ENCODE results near the gene PHF13.

The PHF13 gene

DNA sequence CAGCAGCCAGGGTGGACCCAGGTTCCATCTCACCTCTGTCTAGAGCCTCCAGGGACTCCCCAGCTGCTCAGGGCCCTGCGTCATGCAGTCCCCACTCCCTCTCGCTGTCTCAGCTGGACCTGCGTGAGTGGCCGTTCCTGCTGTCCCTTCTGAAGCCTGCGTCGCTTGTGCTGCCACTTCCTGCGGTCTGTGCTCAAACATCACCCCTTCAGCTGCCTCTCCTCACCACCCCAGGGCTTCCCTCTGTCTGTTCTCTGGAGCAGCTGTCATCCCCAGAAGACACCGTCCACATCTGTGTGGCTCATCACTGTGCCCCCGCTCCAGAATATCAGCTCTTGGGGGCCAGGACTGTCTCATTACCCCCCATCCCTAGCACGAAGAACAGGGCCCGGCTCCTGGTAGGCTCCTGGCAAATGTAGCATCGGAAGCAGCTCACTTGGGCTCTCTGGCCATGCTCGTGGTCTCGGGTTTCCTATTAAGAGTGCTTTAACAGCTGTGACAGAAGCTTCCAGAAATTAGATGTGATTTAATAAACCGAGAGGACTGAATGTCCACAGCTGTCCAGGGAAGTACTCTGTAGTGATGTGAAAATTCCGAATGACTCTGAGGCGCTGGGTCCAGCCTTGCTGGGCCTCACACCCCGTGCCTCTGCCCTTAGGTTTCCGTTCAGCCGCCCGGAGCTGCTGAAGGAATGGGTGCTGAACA lies 14.5 kb downstream of the PHF13 start:
- no peak overlapping the region for H3K4me3 ChIP-seq (ENCODE audit: low read depth in 1 of 2, low read length in 1 of 2)
- H3K9me3 ChIP-seq, result no peaks in the 10 kb centered on the region
- no peaks in the 10 kb centered on the region for H3K27me3 ChIP-seq
- H3K36me3 ChIP-seq, result peaks cover 49% of the 10 kb centered on the region
- no peak overlapping the region for H3K27ac ChIP-seq
- H3K4me1 ChIP-seq (ENCODE audit: control insufficient read depth in 1 of 2, insufficient read depth in 1 of 2, low read depth in 1 of 2, low read length in 1 of 2), result peaks cover 13 to 17% of the 10 kb centered on the region in 2 experiments
- TF ChIP-seq, protein P1, sequence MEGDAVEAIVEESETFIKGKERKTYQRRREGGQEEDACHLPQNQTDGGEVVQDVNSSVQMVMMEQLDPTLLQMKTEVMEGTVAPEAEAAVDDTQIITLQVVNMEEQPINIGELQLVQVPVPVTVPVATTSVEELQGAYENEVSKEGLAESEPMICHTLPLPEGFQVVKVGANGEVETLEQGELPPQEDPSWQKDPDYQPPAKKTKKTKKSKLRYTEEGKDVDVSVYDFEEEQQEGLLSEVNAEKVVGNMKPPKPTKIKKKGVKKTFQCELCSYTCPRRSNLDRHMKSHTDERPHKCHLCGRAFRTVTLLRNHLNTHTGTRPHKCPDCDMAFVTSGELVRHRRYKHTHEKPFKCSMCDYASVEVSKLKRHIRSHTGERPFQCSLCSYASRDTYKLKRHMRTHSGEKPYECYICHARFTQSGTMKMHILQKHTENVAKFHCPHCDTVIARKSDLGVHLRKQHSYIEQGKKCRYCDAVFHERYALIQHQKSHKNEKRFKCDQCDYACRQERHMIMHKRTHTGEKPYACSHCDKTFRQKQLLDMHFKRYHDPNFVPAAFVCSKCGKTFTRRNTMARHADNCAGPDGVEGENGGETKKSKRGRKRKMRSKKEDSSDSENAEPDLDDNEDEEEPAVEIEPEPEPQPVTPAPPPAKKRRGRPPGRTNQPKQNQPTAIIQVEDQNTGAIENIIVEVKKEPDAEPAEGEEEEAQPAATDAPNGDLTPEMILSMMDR (IDR thresholded peaks at IDR 0.05), result no peak

DNA sequence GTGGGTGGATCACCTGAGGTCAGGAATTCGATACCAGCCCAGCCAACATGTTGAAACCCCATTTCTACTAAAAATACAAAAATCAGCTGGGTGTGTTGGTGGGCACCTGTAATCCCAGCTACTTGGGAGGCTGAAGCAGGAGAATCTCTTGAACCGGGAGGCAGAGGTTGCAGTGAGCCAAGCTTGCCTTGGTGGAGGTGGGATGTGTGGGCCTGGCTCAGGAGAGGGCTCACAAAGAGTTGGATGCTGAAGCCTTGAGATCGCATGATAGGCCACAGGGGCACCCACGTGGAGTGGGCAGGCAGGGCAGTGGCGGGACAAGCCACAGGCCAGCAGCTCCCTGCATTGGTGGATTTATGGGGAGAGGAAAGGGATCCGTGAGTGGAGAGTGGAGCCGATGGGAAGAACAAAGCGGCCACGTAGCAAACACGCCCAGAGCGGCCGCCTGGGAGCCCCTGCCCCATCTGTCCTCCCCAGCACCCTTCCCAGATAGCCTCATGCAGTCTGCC lies 15.5 kb downstream of the PHF13 start:
- peaks cover 13 to 17% of the 10 kb centered on the region in 2 experiments for H3K4me1 ChIP-seq (ENCODE audit: control insufficient read depth in 1 of 2, insufficient read depth in 1 of 2, low read depth in 1 of 2, low read length in 1 of 2)
- TF ChIP-seq, protein P1 (IDR thresholded peaks at IDR 0.05), result no peak
- no peak overlapping the region for H3K4me3 ChIP-seq (ENCODE audit: low read depth in 1 of 2, low read length in 1 of 2)
- no peak overlapping the region for H3K27ac ChIP-seq
- H3K9me3 ChIP-seq, result no peaks in the 10 kb centered on the region
- no peaks in the 10 kb centered on the region for H3K27me3 ChIP-seq
- H3K36me3 ChIP-seq, result peaks cover 59% of the 10 kb centered on the region

GRCh38 chr1:6630027-6630426 lies 16.5 kb downstream of the PHF13 start:
- H3K27ac ChIP-seq, result no peak overlapping the region
- H3K4me3 ChIP-seq (ENCODE audit: low read depth in 1 of 2, low read length in 1 of 2), result no peak overlapping the region
- no peaks in the 10 kb centered on the region for H3K9me3 ChIP-seq
- no peaks in the 10 kb centered on the region for H3K27me3 ChIP-seq
- peaks cover 69% of the 10 kb centered on the region for H3K36me3 ChIP-seq
- H3K4me1 ChIP-seq (ENCODE audit: control insufficient read depth in 1 of 2, insufficient read depth in 1 of 2, low read depth in 1 of 2, low read length in 1 of 2), result peaks cover 9 to 13% of the 10 kb centered on the region in 2 experiments
- TF ChIP-seq, protein P1 (IDR thresholded peaks at IDR 0.05), result no peak

DNA sequence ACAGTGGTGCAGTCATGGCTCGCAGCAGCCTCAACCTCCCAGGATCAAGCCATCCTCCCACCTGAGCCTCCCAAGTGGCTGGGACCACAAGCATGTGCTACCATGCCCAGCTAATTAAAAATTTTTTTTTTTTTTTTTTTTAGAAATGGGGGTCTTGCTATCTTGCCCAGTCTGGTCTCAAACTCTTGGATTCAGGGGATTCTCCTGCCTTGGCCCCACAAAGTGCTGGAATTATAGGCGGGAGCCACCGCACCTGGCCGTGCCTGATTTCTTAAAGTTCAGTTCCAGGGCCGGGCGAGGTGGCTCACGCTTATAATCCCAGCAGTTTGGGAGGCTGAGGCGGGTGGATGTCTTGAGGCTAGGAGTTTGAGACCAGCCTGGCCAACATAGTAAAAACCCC lies 17.5 kb downstream of the PHF13 start:
- Histone ChIP-seq H3K27ac (no peak overlapping the region), H3K9me3 (no peaks in the 10 kb centered on the region), H3K36me3 (peaks cover 79% of the 10 kb centered on the region), H3K4me1 (ENCODE audit: control insufficient read depth in 1 of 2, insufficient read depth in 1 of 2, low read depth in 1 of 2, low read length in 1 of 2) (peaks cover 3 to 5% of the 10 kb centered on the region in 2 experiments), H3K4me3 (ENCODE audit: low read depth in 1 of 2, low read length in 1 of 2) (no peak overlapping the region), H3K27me3 (no peaks in the 10 kb centered on the region)
- TF ChIP-seq, protein P1 (IDR thresholded peaks at IDR 0.05), result no peak

DNA sequence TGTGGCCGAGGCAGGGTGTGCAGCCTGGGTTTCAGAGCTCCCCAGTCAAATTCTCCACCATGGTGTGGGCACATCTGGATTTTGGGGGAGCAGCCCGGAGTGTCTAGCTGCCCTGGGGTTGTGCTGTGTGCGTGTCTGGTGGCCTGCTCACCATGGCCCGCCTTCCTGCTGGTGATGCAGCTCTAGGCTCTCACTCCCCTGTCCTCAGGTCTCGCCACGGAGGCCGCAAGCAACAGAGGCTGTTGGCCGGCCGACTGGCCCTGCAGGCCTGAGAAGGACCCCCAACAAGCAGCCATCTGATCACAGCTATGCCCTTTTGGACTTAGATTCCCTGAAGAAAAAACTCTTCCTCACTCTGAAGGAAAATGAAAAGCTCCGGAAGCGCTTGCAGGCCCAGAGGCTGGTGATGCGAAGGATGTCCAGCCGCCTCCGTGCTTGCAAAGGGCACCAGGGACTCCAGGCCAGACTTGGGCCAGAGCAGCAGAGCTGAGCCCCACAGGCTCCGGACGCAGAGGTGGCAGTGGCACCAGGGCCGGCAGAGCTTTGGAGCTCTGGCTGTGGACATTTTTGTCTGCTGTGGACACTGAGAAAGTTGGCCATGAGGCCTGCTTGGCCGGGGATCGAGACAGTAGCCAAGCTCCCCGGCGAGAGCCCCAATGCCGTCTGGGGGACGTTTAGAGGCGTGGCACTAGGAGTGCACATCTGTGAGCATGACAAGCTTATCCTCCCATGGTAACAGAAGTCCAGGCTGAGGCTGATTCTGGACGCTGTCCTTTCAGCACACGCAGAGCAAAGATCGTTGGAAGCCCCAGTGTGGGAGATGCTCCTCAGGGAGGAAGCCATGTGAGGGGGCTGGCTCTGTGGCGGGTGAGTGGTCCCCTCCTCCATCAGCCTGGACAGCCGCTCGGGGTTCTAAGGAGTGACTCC lies 19.3 kb downstream of the PHF13 start:
- TF ChIP-seq, protein P1 (IDR thresholded peaks at IDR 0.05), result no peak
- H3K4me3 ChIP-seq (ENCODE audit: low read depth in 1 of 2, low read length in 1 of 2), result no peak overlapping the region
- no peaks in the 10 kb centered on the region for H3K27me3 ChIP-seq
- H3K9me3 ChIP-seq, result no peaks in the 10 kb centered on the region
- peaks cover 96% of the 10 kb centered on the region for H3K36me3 ChIP-seq
- H3K27ac ChIP-seq, result no peak overlapping the region
- no peaks in the 10 kb centered on the region for H3K4me1 ChIP-seq (ENCODE audit: control insufficient read depth in 1 of 2, insufficient read depth in 1 of 2, low read depth in 1 of 2, low read length in 1 of 2)

Measured in neutrophil (primary cell).